ENCODE measurements around the gene HIPK2.
A peak's percentile ranks its signal among the peaks of the same experiment; 100 is the strongest.
"Not testable (repeated sequence)": the region's sequence is repeated elsewhere in the genome, so short reads cannot be mapped to it uniquely, and the experiment has no call there.

Gene HIPK2

DNA sequence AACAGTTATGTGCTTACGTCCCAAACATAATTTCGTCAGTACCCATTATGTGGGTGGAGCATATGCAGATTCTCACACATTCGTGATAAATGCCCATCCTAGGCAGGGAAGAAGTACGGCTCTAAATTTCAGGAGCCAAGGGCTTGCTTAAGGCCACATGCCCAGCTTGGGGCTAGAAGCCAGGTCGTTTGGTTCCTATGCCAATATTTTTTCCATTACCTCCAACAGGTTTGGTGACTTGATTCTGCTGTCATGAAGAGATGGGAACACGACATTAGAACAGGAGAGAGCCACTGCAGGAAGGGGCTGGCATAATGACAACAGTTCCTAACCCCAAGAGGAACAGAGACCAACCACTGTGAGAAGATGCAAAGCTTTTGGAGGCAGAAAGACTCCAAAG lies 85.1 kb downstream of the HIPK2 start:
- no peak for DNase-seq

DNA sequence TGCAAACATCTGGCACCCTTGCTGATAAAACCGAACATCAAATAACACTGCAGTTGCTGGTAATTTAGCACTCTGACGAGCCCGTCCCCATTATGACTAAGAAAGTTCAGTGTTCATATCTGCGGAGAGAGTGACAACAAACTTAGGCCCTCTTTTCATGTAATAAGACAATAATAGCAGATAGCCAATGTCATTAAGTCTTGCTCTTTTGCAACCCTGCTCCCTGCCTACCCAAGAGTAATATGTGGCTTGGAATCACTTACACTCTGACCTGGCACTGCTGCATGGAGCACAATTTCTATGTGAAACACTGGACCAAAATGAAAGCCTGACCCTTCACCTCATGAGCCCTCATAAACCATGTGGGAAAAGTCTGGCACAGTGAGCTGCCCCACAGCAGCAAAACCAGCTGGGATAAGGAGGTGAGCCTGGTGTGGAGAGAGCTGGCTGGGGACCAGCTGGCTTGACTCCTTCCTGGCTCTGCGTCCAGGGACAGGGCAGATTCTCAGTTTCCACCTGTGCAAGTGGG lies 86.5 kb downstream of the HIPK2 start:
- DNase-seq: no peak

DNA sequence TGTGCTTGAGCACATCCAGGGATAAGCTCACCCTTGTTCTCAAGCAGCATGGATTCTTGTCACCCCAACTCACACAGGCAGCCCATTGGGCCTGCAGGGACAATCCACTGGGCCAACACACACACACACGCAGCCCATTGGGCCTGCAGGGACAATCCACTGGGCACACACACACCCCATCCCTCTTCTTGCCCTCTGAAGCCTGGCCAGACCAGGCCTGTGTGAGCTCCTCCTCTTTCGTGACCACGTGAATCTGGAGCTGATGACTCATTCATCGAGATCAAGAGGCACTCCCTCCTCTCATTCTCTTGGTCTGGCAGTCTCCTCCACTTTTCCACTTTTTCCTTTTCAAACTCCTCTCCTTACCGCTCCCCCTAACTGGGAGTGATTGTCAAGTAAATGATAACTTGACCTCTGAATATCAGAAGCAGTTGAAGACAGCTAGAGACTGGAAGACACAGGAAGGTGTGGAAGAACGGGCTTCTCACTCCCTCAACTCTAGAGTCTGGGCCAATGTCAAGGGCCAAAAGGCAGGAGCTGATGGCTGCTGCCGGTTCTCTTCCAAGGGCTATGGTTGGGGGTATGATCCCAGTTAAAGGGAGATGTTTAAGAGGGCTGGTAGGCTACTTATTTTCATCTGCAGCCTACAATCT lies 89.7 kb downstream of the HIPK2 start:
- no peak for DNase-seq

DNA sequence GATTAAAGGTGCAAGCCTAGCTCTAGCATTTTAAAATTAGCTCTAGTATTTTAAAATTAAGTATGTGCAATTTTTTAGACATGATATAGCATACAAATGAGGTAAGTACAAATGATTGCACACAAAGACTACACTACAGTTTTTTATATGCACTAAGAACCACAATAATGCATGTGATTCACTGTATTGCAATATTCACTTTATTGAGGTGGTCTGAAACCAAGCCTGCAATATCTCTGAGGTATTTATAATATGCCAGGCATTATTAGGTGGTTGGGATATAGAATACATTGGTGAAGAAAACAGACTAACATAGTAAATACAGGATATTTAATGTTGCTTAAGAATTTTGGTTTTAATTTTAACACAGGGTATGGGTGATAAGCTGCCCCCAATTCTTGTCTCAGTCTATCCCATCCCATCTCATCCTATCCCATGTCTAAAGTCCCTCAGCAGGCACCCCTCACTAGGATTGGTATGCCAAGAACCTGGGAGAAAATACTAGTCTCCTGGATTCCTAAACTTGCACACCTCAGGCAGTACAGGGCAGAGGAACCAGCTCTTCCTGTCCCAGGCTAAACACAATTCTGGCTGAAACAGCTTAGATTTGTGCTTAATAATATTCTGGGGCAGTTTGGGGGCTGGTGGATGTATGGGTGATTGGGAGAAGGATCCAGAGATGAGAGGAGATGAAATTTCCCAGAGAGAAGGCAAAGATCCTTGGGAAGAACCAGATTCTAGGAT lies 90.4 kb downstream of the HIPK2 start:
- no peak for DNase-seq

DNA sequence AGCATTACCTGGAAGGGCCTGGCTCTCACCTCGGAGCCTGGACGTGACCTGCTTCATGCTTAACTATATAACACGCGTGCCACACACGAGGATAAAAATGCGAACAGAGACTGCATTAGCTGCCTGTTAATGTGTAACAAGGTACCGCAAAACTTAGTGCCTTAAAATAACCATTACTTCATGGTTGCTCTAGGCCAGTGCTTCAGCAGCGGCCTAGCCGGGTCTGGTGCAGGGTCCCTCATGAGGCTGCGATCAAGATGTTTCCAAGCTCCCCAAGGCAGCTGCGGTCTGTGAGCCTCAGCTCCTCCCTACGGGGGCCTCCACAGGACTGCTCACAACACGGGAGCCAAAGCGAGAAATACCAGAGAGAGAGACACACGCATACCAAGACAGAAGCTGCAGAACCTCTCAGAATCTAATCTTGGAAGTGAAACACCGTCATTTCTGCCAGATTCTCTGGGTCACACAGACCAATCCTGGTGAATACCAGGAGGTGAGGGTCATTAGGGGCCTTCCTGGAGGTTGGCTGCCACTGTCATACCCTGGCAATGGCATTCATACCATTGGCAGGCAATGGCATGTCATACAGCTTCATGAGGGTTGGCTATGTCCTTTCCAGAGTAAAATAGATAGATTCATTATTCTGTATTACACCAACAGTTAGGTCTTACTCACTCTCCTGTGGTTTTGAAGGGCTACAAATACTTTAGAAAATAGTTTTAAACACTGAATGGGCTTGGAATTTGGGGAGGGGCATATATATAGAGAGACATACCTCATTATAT lies 94.5 kb downstream of the HIPK2 start:
- no peak for DNase-seq

DNA sequence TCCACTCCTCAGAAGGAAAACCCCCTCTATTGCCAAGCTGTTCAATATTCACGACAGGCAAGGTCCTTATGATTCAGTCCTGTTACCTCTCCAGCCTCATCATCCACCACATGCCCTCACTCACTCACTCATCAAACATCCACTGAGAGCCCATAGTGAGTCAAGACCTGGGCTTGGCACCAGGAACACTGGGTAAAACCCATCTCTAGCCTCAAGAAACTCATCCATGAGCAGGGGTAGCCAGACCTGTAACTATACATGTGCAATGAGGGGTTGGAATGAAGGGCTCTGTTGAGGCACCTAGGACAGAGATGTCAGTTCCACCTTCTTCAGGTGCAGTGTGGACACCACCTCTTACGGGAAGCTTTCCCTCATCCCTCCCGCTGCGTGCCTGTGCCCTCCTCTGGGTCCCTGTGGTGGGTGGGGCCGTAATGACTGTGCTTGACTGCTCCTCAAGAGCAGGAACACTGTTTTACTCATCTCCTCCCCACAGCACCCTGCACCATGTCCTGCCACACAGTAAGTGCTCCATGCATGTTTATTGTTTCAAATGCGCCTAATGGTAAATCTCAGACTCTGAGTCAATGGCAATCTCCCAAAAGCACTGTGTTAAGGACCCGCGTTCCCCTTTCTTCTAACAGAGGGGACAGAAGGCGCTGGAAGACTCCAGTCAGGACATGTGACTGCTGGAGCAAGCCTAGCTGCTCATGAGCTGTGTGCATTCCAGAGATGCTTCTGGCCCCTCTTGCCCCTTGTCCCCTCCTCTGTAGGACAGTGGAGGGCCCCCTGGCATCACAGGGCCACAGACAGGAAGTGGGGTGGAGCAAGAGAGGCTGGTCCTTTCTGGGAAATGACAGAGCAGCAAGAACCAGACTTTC lies 95.4 kb downstream of the HIPK2 start:
- DNase-seq: no peak

DNA sequence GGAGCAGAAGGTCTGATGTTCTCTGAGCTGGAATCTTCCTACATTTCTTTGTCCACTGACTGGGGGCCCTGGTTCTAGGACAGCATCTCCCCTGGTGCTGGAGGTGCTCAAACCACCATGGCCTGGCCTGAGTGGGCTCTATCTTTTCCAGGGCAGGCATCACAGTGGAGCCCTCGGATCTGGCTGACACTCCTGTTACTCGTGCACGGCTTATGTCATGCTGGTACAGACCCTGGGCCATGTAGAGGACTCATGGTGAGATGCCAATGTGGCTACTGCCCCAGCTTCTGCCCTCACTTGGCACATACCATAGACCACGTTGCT lies 96.0 kb downstream of the HIPK2 start:
- DNase-seq: no peak

DNA sequence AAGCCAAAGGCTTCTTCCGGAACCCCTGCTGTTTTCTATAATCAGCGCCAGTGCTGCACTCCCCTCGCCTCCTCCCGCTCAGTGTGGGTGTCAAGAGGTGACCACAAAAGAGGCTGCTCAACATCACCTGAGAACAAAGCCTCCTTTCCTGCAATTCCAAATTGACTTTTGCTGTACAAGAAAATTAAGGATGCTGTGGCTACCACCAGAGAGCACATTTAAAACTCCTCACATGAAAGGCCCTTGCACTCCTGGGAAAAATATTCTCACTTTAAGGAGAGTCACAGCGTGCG lies 96.4 kb downstream of the HIPK2 start:
- DNase-seq: no peak

DNA sequence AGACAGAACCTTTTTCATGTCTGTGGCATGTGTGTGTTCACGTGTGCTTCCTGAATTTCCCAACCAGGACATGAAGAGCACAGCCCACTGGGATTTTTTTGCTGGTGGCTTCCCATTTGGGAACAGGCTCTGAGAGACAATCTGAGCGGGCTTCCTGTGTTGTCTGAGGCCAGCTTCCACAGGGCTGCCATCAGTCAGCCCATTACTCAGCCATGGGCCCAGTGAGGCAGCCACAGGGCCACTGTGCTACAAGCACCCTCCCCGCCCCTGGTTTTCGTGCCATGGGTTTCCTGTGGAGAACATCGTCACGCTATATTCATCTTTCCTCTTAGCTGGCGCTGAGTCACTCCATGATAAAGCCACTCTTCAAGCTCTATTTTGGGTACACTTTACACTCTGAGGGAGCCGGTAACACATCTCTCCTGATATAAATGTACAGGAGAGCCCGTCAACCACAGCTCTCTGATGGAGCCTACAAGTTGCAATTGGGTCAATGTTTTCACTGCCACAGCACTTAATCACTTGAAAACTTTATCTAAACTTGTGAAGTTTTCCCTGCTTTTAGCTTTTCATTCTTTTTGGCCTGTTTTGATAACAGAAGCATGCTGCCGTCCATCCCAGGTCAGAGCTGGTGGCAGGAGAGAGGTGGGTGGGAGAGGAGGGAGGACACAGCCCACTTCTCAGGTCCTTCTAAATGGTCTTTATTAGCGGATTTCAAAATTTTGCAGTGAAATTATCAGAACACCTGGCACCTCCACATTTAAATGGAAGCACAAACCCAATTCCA lies 96.9 kb downstream of the HIPK2 start:
- peak in 2 of 4 experiments; percentile 22 for DNase-seq

DNA sequence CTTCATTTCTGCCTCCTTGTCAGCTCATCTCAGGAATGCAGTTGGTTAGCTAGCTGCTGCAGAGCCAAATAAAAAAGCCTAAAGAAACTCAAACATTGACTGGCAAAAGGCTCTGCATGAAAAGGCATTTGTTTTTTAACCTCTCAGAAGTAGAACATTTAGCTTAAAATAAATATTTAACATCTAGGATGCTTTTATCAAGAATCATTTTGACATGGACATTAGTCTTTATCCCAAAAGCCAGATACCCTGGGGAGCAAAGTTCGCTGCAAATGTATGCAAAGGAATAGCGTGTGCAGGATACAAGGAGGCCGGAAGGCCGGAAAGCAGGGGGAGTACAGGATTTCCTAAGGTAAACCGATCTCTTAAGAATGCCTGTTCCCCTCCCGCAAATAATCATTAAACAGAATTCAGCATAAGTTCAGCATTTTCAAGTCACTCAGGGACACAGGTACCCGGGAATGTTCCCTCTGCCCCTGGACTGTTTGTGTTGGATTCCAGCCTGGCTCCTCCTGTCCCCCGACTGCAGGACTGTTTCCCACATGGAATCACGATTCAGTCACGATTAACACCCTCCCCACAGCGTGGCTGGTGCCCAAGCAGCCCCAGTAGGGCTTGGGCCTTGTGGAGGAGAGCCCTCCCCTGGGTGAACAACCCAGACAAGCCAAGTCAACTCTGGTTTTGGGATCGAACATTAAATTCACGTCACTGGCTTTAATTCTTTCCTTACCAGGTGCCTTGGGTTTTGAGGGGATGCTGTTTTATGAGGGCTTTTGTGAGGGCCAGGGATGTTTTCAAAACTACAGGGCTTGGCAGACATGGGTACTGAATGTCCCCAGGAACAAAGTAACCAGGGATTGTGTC lies 97.8 kb downstream of the HIPK2 start:
- no peak for DNase-seq

DNA sequence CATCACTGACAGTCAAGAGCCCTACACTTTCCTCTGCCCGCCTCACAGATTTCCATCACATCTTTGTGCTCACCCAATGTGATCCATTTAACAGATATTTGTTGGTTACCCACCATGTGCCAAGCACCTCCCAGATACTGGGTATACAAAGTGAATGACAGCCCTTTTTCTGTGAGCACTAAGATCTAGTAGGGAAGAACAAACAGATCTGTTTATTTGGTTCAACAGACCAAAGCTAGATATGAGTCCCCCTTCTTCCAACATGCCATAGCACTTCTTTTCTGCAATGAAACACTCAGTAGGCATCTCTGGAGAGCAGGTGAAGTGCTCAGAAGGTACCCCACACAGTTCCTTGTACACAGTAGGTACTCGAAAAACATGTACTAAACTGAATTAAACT lies 101.4 kb downstream of the HIPK2 start:
- DNase-seq: no peak

DNA sequence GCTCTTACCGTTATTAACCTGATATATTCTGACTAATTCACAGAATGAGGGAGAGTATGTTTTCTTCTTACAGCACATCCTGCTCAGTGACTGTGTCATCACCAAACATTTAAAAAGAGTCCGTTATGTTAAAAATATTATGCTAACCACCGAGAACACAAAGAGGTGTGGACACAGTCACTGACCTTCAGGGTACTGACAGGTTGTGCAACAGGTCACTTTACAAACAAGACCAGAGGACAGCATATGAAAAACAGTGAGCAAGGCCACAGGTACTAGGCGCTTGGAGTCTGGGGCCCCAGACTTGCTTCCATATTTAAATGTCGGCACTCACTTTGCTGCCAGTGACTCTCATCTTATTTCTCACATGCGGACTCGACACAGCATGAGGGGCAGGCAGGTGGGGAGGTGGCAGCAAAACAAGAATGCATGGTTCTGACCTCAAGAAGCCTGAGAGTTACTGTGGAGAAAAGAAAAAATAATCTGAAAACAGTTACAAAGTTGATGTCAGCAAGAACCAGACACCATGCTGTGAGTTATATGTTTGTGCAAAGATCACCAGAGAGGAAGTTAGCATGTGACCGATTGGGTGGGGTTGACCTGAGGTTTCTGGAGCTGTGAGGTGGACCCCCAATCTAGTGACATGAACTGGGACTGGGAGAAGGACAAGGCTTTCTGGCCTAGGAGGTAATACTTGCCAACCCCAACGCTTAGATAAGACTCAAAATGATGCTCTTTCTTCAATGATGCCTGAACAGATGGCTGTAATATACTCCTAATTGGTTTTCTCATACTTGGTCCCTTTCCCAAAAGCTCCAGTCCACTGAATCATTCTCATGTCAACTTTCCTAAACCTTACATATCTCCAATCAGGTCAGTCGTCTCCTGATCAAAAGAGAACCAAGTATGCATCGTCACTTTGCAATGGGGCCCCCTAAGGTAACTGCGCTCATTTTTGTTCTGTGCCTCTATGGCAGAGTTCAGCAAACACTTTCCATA lies 102.4 kb downstream of the HIPK2 start:
- DNase-seq: no peak

DNA sequence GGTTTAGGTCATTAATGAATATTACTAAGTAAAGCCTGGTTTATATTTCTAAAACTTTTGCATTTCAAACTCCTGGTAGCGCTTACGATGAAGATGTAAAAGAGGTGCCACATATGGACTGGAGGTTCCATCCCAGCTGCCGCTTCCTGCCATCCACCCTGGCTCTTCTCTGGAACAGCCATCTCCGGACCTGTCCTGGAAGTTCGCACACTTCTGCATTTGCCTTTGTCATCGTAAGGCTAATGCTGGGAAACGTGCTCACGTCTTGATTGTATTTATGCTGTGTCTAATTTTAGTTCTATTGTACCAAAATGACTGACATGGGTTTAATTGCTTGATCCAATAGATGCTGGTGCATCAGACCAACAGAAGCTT lies 103.1 kb downstream of the HIPK2 start:
- DNase-seq: no peak

DNA sequence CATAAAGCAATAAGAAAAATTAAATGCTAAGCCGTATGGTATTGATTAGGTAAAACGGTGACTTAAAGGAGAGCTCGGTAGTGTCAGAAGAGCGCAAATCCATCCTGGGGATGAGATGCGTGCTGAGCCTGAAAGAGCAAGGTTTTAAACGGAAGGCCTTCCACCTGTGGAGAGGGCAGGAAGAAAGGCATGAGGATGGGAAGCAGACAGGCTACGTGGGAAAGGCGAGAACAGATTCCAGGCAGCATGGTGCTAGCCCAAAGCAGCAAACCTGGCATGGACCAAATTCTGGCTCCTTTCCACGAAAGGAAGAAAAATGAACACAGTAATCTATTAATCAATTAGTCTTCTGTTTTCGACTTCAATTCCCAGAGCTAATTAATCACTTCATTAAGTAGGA lies 103.5 kb downstream of the HIPK2 start:
- no peak for DNase-seq

DNA sequence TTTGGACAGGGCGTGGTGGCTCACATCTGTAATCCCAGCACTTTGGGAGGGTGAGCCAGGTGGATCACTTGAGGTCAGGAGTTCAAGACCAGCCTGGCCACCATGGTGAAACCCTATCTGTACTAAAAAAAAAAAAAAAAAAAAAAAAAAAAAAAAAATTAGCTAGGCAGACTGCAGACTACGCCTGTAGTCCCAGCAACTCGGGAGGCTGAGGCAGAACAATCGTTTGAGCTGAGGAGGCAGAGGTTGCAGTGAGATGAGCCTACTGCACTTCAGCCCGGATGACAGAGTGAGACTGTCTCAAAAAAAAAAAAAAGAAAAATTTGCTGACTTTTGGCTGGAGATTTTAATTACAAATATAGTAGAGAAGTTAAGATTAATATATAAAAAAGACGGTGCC lies 104.0 kb downstream of the HIPK2 start:
- no peak for DNase-seq

DNA sequence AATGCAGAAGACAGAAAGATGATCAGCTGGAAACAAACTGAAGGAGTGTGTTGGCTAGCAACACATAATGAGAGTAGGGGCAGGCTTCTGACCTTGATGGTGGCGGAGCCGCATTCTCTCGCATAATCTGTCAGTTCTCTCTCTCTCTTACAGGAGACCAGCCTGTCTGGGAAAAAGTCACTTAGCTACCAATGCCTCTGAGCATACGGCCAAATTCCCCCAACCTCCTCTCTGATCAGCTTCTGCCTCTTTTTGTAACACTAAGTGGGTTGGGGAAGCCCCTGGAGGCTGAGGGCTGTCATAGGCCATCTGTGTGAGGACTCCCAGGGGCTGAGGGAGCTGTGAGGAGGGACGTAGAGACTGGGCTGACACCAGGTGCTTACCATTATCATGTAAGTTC lies 104.6 kb downstream of the HIPK2 start:
- no peak for DNase-seq

DNA sequence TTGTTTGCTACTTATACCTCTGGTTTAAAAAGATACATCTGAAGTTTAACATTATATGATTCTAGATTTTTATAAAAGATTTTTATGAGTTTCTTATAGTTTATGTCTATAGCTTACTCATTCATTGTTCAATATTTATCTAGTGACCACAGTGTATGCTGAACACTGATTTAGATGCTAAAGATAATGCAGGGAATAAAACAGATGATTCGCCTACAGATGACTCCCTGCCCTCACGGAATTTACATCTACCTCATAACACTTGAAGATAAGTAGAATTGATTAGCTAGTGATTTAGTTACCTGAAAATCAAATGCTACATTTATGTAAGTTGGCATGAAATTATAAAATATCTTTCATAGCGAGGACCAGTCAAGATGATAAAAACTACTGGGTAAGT lies 105.8 kb downstream of the HIPK2 start:
- DNase-seq: no peak

DNA sequence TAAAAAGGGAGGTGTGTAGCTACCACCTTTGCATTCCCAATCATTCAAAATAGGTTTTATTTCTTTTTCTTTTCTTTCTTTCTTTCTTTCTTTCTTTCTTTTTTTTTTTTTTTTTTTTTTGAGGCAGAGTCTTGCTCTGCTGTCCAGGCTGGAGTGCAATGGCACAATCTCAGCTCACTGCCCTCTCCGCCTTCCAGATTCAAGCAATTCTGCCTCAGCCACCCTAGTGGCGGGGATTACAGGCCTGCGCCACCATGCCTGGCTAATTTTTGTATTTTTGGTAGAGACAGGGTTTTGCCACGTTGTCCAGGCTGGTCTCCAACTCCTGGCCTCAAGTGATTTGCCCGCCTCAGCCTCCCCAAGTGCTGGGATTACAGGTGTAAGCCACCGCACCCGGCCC lies 107.1 kb downstream of the HIPK2 start:
- not testable (repeated sequence) for DNase-seq

DNA sequence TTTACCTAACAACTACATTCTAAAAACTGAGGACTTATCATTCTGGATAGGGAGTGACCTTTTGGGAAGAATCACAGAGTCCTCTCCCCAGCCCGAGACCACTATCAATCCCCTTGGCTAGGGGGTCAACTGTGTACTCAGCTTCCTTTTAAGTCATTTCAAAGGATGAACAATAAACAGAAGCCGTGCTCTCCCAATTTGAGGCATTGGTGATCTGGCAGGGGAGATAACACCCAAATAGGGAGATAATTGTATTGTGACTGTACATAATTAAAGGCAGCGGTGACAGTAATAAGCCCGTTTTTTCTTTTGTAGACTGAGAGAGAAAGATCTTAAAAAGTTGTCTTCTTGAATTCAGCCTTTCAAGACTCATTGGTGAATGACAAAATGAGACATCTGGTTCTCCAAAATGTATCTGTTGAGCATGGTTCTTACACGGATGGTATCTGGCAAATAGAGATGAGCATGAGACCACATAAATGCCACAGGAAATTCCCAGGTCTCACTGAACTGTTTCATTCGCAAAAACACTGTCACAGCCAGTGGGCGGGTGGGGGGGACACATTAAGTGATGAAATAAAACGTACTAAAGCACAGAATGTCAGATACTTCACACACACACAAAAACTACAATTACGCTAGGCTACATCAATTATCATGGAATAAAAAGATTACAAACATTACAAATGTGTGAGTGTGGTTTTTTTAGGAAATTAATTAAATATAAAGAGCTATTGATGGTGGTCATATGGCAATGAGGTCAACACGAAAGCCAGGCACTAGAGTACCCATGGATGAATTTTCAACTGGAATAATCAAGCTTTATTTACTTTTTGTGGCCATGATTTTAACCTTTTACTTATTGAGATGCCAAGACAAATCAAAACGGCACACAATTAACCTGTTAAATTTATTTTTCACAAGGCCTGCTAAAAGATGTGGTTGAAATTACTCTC lies 108.4 kb downstream of the HIPK2 start:
- DNase-seq: no peak
